Measurements from ENCODE around the gene PEPD.

The PEPD gene

DNA sequence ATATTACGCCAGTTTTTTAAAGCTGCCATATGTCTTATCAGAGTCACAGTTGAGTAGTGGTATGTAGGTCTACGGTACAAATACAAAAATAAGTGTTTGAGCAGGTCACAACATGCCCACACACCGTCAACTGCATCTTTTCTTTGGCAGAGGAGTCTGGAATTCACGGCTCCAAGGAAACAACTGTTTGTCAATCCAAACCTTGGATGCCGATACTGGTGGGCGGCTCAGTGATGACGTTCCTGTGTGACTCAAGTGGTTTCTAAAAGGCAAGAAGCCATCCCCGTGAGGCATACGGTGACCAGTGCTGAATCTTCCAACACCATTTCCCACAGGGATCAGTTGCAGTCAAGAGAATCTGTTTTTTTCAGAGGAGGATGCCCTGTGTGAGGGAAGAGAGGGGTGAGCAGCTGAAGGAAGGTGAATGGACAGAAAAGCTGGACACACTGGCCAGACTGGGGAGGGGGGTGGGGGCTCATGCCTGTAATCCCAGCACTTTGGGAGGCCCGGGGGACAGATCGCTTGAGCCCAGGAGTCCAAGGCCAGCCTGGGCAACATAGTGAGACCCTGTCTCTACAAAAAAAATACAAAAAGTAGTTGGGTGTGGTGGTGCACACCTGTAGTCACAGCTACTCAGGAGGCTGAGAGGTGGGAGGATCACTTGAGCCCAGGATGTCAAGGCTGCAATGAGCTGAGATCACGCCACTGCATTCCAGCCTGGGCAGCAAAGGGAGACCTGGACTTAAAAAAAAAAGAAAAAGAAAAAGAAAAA lies 170.9 kb downstream of the PEPD start:
- no peak for DNase-seq (ENCODE audit: low read depth)

DNA sequence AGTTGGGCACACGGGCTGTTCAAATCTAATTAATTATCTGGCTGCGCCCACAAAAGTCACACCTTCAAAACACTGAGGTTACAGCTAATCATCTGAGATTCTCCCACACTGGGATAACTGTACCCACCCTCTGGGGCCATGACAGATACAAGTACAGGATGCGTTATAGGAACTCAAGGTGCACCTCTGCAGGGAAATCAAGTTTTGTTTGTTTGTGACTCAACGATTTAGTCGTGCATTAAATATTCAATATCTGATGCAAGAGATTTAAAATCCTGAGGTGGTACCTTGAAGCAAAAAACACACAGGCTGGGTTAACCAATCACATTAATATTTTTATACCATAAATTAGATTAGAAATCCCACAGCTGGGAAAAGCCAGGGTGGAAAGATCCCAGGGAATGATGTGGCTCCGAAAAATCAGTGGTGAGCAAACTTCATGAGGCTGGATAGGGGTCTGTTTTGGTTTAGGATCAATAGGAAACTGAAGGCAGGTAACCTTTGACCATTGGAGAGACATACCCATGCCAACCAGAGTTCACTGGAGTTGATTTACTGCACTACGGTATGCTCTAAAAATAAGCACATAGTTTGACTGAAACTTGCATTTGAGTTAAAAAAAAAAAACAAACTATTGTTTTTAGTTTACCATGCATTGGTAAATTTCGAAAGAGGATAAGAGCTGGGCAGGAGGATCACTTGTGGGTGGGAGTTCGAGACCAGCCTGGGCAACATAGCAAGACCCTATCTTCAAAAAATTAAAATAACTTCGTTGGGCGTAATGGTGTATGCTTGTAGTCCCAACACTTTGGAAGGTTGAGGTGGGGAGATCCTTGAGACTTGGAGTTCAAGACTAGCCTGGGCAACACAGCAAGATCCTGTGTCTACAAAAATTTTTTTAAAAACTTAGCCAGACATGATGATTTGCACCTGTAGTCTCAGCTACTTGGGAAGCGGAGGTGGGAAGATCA lies 172.0 kb downstream of the PEPD start:
- no peak for DNase-seq (ENCODE audit: low read depth)

DNA sequence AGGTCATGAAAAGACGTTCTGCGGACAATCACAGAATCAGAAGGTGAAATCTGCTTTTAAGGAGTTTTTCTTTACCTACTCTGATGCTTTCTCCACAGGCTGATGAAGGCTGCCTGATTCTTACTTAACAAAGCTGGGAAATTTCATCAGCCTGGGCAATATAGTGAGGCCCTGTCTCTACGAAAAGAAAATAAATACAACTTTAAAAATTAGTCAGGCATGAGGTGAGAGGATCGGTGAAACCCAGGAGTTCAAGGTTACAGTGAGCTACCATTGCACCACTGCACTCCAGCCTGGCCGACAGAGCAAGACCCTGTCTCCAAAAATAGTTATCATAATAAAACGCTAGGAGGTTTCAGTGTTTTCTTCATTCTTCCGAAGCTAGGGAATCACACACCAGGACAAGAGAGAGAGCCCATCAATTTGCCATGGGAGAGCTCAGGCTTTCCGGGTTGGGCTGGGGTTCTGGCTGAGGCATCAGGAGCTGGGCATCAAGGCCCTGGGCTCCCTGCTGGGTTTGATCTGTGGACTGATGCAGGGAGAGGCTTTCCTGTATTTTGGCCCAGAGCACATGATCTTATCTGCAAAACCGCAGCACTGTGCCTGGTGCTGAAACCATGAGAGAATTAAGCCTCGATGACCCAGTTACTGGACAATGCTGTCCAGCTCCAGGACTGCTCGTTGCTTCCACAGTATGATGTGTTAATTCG lies 173.1 kb downstream of the PEPD start:
- no peak for DNase-seq (ENCODE audit: low read depth)

DNA sequence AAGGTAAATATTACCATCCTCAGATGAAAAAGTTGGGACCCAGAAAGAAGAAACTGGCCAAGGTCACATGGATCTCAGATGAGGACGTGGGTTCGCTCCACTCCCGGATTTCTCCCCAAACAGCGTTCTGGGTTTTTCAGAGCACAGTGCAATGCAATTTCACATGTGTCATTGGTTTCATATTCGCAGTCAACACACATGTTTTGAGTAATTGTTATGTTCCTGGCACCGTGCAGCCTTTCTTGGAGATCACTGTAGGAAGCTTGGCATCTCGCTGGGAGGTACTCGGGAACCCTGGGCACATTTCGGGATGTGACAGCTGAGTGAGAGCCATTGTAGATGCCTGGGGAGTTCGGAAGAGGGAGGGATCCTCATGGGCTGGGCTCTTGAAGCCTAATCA lies 174.3 kb downstream of the PEPD start:
- DNase-seq (ENCODE audit: low read depth), result no peak

DNA sequence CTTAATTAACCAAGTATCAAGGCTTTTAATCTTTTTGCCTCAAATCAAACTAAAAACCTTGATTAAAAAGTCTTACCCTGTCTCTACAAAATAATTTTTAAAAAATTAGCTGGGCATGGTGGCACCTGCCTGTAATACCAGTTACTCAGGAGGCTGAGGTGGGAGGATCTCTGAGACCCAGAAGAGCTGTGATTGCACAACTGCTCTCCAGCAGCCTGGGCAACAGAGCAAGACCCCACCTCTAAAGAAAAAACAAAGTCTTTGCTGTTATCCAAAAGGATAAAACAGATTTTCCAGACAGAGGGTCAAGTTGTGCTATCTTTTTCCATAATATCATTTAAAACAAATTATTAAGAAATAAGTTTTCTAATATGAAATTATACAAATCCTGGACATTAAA lies 174.9 kb downstream of the PEPD start:
- DNase-seq (ENCODE audit: low read depth), result no peak

DNA sequence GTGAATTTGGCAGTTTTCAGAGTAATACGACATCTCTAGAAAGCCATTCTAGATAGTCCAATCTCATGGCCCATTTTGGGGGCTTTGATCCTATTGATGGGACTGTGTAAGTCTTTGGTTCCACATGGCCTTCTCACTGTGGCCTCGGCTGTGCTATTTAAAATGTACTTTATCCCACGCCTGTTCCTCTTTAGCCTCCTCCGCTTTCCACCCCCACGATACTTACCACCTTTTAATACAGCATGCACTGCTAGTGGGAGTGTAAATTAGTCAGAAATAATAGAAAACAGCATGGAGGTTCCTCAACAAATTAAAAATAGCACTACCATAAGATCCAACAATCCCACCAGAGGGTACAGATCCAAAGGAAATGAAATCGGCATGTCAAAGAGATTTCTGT lies 176.4 kb downstream of the PEPD start:
- DNase-seq (ENCODE audit: low read depth), result no peak

DNA sequence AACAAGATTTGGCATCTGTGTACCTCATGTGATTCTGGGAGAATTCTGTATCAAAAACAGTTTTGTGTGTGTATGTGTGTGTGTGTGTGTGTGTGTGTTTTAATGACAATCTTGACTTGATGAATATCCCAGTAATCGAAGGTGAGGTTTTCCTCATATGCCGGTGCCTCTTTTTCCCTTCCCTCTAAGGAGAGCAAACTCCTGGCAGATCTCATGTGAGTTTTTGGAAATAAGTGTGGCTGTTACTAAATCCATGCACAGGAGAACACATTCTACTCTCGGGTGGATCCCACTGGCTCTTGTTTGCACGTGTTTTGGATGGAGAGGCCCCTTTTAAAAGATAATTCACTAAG lies 177.0 kb downstream of the PEPD start:
- DNase-seq (ENCODE audit: low read depth), result no peak

DNA sequence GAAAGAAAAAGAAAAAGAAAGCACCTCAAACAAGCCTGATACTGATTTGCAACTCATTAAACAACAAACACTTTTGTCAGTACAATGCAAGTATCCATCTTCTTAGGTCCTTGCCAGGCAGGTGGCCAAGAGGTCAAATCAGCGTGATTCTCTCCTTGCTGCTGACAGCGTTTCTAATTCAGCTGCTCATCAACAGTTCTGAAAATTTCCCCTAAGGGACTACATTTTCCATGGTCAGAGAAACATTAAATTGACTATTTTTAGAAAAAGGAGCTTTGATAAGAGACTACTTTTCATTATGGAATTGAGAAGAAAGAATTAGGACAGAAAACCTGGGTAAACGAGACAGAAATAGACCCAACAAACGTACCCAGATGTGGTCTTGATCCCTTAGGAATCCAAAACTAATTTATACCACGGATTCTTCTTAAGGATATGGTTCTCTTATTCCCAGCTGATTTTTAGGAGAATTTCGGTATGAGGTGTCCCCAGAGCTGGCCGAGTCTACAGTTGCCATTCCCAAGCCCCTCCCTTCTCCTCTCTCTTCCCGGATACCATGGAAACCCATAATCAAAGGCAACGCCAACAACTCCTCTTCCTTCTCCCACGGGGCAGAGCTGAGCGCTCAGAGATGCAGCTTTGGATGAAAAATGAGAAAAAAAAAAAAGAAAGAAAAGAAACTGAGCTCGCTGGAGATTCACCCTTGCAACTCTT lies 177.6 kb downstream of the PEPD start:
- DNase-seq (ENCODE audit: low read depth), result no peak

DNA sequence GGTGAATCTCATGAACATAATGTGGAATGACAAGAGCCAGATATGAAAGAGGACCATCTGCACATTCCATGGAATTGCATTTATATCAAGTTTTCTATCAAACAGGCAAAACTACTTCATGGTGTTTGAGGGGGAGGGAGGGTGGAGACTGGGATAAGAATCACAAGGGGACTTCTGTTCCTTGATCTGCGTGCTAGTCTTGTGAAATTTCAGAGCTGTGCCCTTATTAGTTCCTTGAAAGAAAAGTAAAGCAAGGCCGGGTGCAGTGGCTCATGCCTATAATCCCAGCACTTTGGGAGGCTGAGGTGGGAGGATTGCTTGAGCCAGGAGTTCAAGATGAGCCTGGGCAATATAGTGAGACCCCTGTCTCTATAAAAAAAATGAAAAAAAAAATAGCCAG lies 178.3 kb downstream of the PEPD start:
- DNase-seq (ENCODE audit: low read depth), result no peak

DNA sequence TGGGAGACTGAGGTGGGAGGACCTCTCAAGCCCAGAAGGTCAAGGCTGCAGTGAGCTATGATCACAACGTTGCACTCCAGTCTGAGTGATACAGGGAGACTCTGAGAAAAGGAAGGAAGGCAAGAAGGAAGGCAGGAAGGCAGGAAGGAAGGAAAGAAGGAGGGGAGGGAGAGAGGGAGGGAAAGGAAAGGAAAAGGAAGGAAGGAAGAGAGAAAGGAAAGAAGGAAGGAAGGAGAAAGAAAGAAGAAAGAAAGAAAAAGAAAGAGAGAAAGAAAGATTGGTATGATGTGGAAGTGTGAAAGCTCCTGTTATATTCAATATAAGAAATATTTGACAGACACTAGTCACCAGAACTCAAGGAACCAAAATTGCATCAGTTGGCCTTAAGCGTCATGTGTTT lies 180.6 kb downstream of the PEPD start:
- DNase-seq (ENCODE audit: low read depth), result no peak

DNA sequence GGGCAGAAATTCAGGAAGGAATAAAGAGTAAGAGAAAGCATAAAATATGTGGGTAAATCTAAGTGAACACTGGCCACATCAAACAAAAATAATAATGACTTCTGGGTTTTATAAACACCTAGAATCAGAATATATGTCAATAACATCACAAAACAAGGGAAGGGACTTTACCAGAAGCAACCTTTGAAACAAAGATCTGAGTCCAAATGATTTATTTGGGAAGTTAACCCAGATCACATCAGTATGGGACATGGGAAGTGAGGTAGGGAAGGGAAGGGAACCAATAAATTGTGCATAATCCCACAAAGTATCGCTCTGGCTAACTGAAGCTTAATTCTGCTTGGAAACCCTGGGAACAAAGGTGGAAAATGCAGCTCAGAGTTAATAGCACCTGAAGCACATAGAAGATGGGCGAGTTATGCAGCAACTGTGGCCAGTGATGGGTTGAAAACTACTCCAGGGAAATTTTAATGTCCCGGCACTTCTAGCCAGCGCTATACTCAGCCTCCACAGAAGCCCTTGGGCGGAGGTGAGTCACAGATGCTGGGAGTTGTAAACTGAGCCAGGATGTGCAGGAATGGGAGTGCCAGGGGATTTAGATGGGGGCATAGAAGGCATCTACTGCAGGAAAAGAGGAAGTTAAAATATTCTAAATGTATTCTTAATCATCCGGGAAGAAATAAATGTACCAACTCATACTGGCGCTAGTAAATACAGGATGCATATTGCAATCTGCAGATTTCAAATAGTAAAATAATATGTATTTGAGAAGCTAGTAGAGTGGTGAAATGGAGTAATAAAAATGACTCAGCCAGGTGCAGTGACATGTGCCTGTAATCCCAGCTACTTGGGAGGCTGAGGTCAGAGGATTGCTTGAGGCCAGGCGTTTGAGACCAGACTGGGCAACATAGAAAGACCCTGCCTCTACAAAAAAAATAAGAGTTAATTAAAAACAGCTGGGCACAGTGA lies 182.3 kb downstream of the PEPD start:
- no peak for DNase-seq (ENCODE audit: low read depth)

Measured in fibroblast of the conjunctiva (primary cell).